Uterus (tissue), 2 donors: ENCODE measurements around the gene CAGE1.

Experiments
- CTCF ChIP-seq, 4 experiments: fragments of 200-600 bp in 2 of 4; fragments of 450-650 bp in 2 of 4; sonication (generic) in 2 of 4; IDR thresholded peaks; one replicate each; pipeline ENCODE4 v1.5.1; 2016 to 2019; ENCODE audit warnings: antibody characterized with exemption in 4 of 4, mild to moderate bottlenecking in 2 of 4, moderate library complexity in 1 of 4
- POLR2A ChIP-seq, 2 donors: fragments of 450-650 bp; IDR thresholded peaks; one replicate each; pipeline ENCODE4 v1.6.1; 2016; ENCODE audit warnings: antibody characterized with exemption in 2 of 2, mild to moderate bottlenecking in 1 of 2, moderate library complexity in 1 of 2

- TF ChIP-seq CTCF (IDR thresholded peaks at IDR 0.05) (no peak), POLR2A (IDR thresholded peaks at IDR 0.05) (no peak)
These were observed 105.9 kb downstream of the CAGE1 start for GRCh38 chr6:7283676-7284075.
